ENCODE results near the gene RBFOX2. TPM values are rescaled to one million over a fixed set of nuclear protein-coding genes. Genes with fewer than 3 reads are reported as not detected.

The RBFOX2 gene
- total and polyA plus RNA-seq, 2 experiments from 2014 or later: 88.8 to 131 TPM

DNA sequence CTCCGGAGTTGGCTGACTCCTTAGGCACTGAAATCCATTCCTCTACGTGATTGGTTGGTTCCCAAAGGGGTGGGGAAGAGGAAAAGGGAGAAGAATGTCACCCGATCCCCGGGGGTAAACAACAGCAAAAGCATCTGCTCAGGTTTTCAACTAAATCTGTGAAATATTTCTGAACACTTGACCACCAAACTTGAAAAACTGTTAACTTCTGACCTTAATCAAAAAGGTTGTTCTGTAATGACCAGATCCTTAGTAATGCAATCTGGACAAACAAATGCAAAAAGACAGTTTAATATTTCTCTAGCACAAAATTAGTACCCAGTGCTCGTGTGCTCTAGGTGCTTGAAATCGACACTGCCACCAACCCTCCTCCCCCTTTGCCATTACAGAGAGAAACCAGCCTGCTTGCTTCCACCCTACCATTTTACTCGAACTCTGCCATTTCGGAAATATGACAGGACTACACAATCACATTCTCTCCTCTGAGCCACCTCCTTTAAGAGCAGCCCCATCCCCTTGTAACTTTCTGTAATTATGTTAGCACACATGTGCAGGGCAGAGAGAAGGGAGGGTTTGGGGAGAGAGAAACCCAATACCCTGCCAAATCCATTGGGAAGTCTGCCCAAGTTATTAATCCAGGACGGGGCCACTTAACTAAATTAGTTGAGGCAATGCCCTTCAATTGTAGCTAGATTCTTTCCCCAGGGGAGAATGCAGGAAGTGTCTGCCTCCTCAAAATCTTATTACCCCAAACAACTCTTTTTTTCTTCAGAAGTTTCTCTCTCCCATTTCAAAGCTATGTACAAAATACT lies 113.8 kb downstream of the RBFOX2 start:
- no peaks in the 10 kb centered on the region for H3K9me3 Mint-ChIP-seq
- H3K4me1 ChIP-seq (ENCODE audit: insufficient read depth): peaks cover 44% of the 10 kb centered on the region
- H3K9me2 ChIP-seq (ENCODE audit: insufficient read depth): no peaks in the 10 kb centered on the region
- peaks cover 83% of the 10 kb centered on the region for H3K79me2 ChIP-seq (replicated peaks; ENCODE audit: insufficient read depth)
- H3K27me3 Mint-ChIP-seq (ENCODE audit: insufficient read depth, low read depth, poor library complexity): peaks cover 5% of the 10 kb centered on the region
- H3K4me3 Mint-ChIP-seq: peak overlapping the region; percentile 77
- peak overlapping the region; percentile 64 for H3K4me2 ChIP-seq
- H3K27me3 ChIP-seq (ENCODE audit: insufficient read depth): no peaks in the 10 kb centered on the region
- ATAC-seq (peak; percentile 97), DNase-seq (ENCODE audit: low spot score) (peak; percentile 97)
- peaks cover 58% of the 10 kb centered on the region for H3K4me1 Mint-ChIP-seq
- peak overlapping the region; percentile 93 for H3K27ac ChIP-seq (ENCODE audit: low read depth)
- H2AFZ ChIP-seq: no peak overlapping the region
- no peaks in the 10 kb centered on the region for H3F3A ChIP-seq (replicated peaks; ENCODE audit: low read depth)
- peak overlapping the region; percentile 37 for H3K4me3 ChIP-seq
- H3K27ac Mint-ChIP-seq: peak overlapping the region; percentile 92
- H3K36me3 Mint-ChIP-seq (ENCODE audit: low read depth): no peaks in the 10 kb centered on the region
- no peaks in the 10 kb centered on the region for H3K36me3 ChIP-seq (ENCODE audit: insufficient read depth)
- peaks cover 9% of the 10 kb centered on the region for H4K20me1 ChIP-seq (replicated peaks; ENCODE audit: insufficient read depth)
- no peak for TF ChIP-seq EZH2 (IDR thresholded peaks at IDR 0.05; ENCODE audit: low read depth, unreplicated experiment)
- TF ChIP-seq, protein P1, sequence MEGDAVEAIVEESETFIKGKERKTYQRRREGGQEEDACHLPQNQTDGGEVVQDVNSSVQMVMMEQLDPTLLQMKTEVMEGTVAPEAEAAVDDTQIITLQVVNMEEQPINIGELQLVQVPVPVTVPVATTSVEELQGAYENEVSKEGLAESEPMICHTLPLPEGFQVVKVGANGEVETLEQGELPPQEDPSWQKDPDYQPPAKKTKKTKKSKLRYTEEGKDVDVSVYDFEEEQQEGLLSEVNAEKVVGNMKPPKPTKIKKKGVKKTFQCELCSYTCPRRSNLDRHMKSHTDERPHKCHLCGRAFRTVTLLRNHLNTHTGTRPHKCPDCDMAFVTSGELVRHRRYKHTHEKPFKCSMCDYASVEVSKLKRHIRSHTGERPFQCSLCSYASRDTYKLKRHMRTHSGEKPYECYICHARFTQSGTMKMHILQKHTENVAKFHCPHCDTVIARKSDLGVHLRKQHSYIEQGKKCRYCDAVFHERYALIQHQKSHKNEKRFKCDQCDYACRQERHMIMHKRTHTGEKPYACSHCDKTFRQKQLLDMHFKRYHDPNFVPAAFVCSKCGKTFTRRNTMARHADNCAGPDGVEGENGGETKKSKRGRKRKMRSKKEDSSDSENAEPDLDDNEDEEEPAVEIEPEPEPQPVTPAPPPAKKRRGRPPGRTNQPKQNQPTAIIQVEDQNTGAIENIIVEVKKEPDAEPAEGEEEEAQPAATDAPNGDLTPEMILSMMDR (conservative IDR thresholded peaks at IDR 0.05; ENCODE audit: low read depth in 2 of 2): no peak

DNA sequence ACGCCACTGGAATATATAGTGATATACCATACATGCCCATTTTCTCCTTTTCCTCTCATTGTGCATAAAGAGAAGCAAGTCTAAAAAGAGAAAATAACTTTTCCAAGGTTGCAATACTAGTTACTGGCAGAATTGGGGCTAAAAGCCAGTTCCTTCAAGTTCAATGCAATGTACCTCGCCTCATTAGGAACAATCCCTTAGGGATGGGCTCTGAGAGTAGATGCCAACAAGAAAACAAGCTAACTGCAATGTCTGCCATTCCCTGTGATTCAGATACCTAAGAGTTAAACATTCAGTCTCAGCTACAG lies 114.3 kb downstream of the RBFOX2 start:
- Mint-ChIP-seq H3K4me3 (peak overlapping the region; percentile 77), H3K36me3 (ENCODE audit: low read depth) (no peaks in the 10 kb centered on the region), H3K27me3 (ENCODE audit: insufficient read depth, low read depth, poor library complexity) (peaks cover 5% of the 10 kb centered on the region), H3K27ac (peak overlapping the region; percentile 92), H3K9me3 (no peaks in the 10 kb centered on the region), H3K4me1 (peaks cover 58% of the 10 kb centered on the region)
- Histone ChIP-seq H4K20me1 (replicated peaks; ENCODE audit: insufficient read depth) (peaks cover 9% of the 10 kb centered on the region), H2AFZ (no peak overlapping the region), H3K36me3 (ENCODE audit: insufficient read depth) (no peaks in the 10 kb centered on the region), H3K4me1 (ENCODE audit: insufficient read depth) (peaks cover 44% of the 10 kb centered on the region), H3K9me2 (ENCODE audit: insufficient read depth) (no peaks in the 10 kb centered on the region), H3F3A (replicated peaks; ENCODE audit: low read depth) (no peaks in the 10 kb centered on the region), H3K4me3 (no peak overlapping the region), H3K79me2 (replicated peaks; ENCODE audit: insufficient read depth) (peaks cover 83% of the 10 kb centered on the region), H3K27ac (ENCODE audit: low read depth) (peak overlapping the region; percentile 2; the same call in 1 of the 2 replicates), H3K27me3 (ENCODE audit: insufficient read depth) (no peaks in the 10 kb centered on the region), H3K4me2 (peak overlapping the region; percentile 27; the same call in 1 of the 2 replicates)
- DNase-seq (ENCODE audit: low spot score): no peak
- TF ChIP-seq, protein P1 (conservative IDR thresholded peaks at IDR 0.05; ENCODE audit: low read depth in 2 of 2): no peak
- TF ChIP-seq EZH2phosphoT487 (IDR thresholded peaks at IDR 0.05; ENCODE audit: unreplicated experiment) (no peak), EZH2 (IDR thresholded peaks at IDR 0.05; ENCODE audit: low read depth, unreplicated experiment) (no peak), NANOG (IDR thresholded peaks at IDR 0.05; ENCODE audit: borderline replicate concordance) (no peak), JUNB (IDR thresholded peaks at IDR 0.05; ENCODE audit: unreplicated experiment) (no peak)
- TF ChIP-seq, protein P2, sequence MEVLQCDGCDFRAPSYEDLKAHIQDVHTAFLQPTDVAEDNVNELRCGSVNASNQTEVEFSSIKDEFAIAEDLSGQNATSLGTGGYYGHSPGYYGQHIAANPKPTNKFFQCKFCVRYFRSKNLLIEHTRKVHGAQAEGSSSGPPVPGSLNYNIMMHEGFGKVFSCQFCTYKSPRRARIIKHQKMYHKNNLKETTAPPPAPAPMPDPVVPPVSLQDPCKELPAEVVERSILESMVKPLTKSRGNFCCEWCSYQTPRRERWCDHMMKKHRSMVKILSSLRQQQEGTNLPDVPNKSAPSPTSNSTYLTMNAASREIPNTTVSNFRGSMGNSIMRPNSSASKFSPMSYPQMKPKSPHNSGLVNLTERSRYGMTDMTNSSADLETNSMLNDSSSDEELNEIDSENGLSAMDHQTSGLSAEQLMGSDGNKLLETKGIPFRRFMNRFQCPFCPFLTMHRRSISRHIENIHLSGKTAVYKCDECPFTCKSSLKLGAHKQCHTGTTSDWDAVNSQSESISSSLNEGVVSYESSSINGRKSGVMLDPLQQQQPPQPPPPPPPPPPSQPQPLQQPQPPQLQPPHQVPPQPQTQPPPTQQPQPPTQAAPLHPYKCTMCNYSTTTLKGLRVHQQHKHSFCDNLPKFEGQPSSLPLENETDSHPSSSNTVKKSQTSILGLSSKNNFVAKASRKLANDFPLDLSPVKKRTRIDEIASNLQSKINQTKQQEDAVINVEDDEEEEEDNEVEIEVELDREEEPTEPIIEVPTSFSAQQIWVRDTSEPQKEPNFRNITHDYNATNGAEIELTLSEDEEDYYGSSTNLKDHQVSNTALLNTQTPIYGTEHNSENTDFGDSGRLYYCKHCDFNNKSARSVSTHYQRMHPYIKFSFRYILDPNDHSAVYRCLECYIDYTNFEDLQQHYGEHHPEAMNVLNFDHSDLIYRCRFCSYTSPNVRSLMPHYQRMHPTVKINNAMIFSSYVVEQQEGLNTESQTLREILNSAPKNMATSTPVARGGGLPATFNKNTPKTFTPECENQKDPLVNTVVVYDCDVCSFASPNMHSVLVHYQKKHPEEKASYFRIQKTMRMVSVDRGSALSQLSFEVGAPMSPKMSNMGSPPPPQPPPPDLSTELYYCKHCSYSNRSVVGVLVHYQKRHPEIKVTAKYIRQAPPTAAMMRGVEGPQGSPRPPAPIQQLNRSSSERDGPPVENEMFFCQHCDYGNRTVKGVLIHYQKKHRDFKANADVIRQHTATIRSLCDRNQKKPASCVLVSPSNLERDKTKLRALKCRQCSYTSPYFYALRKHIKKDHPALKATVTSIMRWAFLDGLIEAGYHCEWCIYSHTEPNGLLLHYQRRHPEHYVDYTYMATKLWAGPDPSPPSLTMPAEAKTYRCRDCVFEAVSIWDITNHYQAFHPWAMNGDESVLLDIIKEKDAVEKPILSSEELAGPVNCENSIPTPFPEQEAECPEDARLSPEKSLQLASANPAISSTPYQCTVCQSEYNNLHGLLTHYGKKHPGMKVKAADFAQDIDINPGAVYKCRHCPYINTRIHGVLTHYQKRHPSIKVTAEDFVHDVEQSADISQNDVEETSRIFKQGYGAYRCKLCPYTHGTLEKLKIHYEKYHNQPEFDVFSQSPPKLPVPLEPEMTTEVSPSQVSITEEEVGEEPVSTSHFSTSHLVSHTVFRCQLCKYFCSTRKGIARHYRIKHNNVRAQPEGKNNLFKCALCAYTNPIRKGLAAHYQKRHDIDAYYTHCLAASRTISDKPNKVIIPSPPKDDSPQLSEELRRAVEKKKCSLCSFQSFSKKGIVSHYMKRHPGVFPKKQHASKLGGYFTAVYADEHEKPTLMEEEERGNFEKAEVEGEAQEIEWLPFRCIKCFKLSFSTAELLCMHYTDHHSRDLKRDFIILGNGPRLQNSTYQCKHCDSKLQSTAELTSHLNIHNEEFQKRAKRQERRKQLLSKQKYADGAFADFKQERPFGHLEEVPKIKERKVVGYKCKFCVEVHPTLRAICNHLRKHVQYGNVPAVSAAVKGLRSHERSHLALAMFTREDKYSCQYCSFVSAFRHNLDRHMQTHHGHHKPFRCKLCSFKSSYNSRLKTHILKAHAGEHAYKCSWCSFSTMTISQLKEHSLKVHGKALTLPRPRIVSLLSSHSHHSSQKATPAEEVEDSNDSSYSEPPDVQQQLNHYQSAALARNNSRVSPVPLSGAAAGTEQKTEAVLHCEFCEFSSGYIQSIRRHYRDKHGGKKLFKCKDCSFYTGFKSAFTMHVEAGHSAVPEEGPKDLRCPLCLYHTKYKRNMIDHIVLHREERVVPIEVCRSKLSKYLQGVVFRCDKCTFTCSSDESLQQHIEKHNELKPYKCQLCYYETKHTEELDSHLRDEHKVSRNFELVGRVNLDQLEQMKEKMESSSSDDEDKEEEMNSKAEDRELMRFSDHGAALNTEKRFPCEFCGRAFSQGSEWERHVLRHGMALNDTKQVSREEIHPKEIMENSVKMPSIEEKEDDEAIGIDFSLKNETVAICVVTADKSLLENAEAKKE (CRISPR knock-in tag; IDR thresholded peaks at IDR 0.05): no peak
- no peak for ATAC-seq

Data from GM23338 (cell line).